GM12878 (cell line): ENCODE measurements around the gene EPB41L4A. TPM values are rescaled to one million over a fixed set of nuclear protein-coding genes. Genes with fewer than 3 reads are reported as not detected.

ENCODE experiments used
- ATAC-seq: fragments of 200-7000 bp; cut with Tn5 transposase; 3 replicates; pipeline ENCODE4 v1.9.1; 2020; ENCODE audit warnings: mild to moderate bottlenecking, moderate library complexity
- BruUV-seq: library from RNA; stranded (reverse); fragments of 400-500 nt; replicated peaks from 2 replicates; lab custom pipeline; 2021; lab: Mats Ljungman, UMichigan
- CTCF ChIA-PET: fragments of 300-600 bp; sonication (Branson Sonifier 250); formaldehyde crosslinking; extraction: SDS; loops from one replicate; lab custom pipeline; 2021; ENCODE audit warnings: inconsistent platforms; lab: Yijun Ruan, JAX
- POLR2A ChIA-PET: fragments of 350-600 bp; formaldehyde crosslinking; extraction: SDS; loops from one replicate; lab custom pipeline; 2021; ENCODE audit warnings: inconsistent platforms; lab: Charles Lee
- RAD21 ChIA-PET: fragments of 300-600 bp; sonication (Branson Sonifier 250); formaldehyde crosslinking; loops from one replicate; lab custom pipeline; 2023; ENCODE audit warnings: antibody characterized with exemption; ENCODE audit not compliant: unreplicated experiment; lab: Charles Lee
- SMC1A ChIA-PET: fragments of 300-600 bp; sonication (Branson Sonifier 250); formaldehyde crosslinking; loops from one replicate; lab custom pipeline; 2023; ENCODE audit not compliant: unreplicated experiment, uncharacterized antibody; lab: Charles Lee
- DNase-seq: peaks from one replicate; pipeline ENCODE4 v3.0.0-alpha.2; 2011; ENCODE audit warnings: low read depth, low spot score
- FAIRE-seq: peaks from 3 replicates; lab custom pipeline; 2011; peaks lifted over from hg19 to GRCh38; lab: Jason Lieb, UNC
- H2AFZ ChIP-seq: 2 replicates; pipeline ENCODE4 v1.6.0; 2011; ENCODE audit warnings: low read depth, low read length, control low read depth; ENCODE audit not compliant: control insufficient read depth
- H3K27ac ChIP-seq: 2 replicates; pipeline ENCODE4 v1.5.1; 2011; ENCODE audit warnings: control low read depth; ENCODE audit not compliant: control insufficient read depth, insufficient read depth
- H3K27me3 ChIP-seq, 2 experiments: replicated peaks in 1 of 2; 2 replicates each; pipeline versions ENCODE4 v1.6.0 to v1.6.1; 2011; ENCODE audit warnings: low read length in 1 of 2; ENCODE audit not compliant: control insufficient read depth in 2 of 2, insufficient read depth in 2 of 2
- H3K36me3 ChIP-seq, 2 experiments: 2 replicates each; pipeline ENCODE4 v1.5.1; 2011; ENCODE audit warnings: low read length in 1 of 2; ENCODE audit not compliant: control insufficient read depth in 2 of 2, insufficient read depth in 2 of 2
- H3K4me1 ChIP-seq: 2 replicates; pipeline ENCODE4 v1.6.1; 2011; ENCODE audit warnings: mild to moderate bottlenecking, low read length, moderate library complexity, mixed read lengths; ENCODE audit not compliant: control insufficient read depth, insufficient read depth
- H3K4me2 ChIP-seq: 2 replicates; pipeline ENCODE4 v1.6.0; 2011; ENCODE audit warnings: control low read depth; ENCODE audit not compliant: control insufficient read depth, insufficient read depth
- H3K4me3 ChIP-seq: fragments of 200-600 bp; sonication (generic); 2 replicates; pipeline ENCODE4 v1.5.1; 2016
- H3K79me2 ChIP-seq: 2 replicates; pipeline ENCODE4 v1.6.0; 2011; ENCODE audit warnings: low read length; ENCODE audit not compliant: control insufficient read depth, insufficient read depth
- H3K9ac ChIP-seq: 2 replicates; pipeline ENCODE4 v1.8.0; 2011; ENCODE audit warnings: low read length, control low read depth, mixed read lengths; ENCODE audit not compliant: control insufficient read depth, insufficient read depth
- H3K9me3 ChIP-seq: replicated peaks from 3 replicates; pipeline ENCODE4 v1.5.1; 2011; ENCODE audit warnings: mild to moderate bottlenecking, low read length; ENCODE audit not compliant: control insufficient read depth, insufficient read depth
- H4K20me1 ChIP-seq: 2 replicates; pipeline ENCODE4 v1.6.0; 2011; ENCODE audit not compliant: control insufficient read depth, insufficient read depth
- BHLHE40 ChIP-seq, 2 experiments: fragments of 450-650 bp in 1 of 2; IDR thresholded peaks; 2 replicates each; pipeline ENCODE4 v1.6.1; 2011 to 2017; ENCODE audit warnings: low read depth in 2 of 2, borderline replicate concordance in 1 of 2, improper control_type of control experiment in 1 of 2, low read length in 1 of 2, mild to moderate bottlenecking in 1 of 2
- CBFB ChIP-seq: IDR thresholded peaks from 2 replicates; pipeline ENCODE4 v1.6.1; 2016; ENCODE audit warnings: antibody characterized with exemption, low read depth
- CHD4 ChIP-seq: fragments of 200-600 bp; sonication (generic); IDR thresholded peaks from 2 replicates; pipeline ENCODE4 v1.6.1; 2016; ENCODE audit warnings: mild to moderate bottlenecking
- HDAC6 ChIP-seq: fragments of 200-600 bp; sonication (generic); IDR thresholded peaks from one replicate; pipeline ENCODE4 v1.8.0; 2017; ENCODE audit warnings: antibody characterized with exemption; ENCODE audit not compliant: unreplicated experiment
- IKZF1 ChIP-seq: fragments of 450-650 bp; conservative IDR thresholded peaks from 2 replicates; pipeline ENCODE4 v1.6.1; 2017; ENCODE audit warnings: antibody characterized with exemption, mild to moderate bottlenecking
- IKZF2 ChIP-seq, 2 experiments: fragments of 450-650 bp; IDR thresholded peaks; 2 replicates each; pipeline ENCODE4 v1.6.1; 2017; ENCODE audit warnings: mild to moderate bottlenecking in 2 of 2, moderate library complexity in 2 of 2
- POLR2A ChIP-seq: IDR thresholded peaks from 2 replicates; pipeline ENCODE4 v1.6.1; 2011; ENCODE audit warnings: low read depth, mild to moderate bottlenecking, low read length
- SPI1 ChIP-seq: IDR thresholded peaks from 2 replicates; pipeline ENCODE4 v1.6.1; 2011; ENCODE audit warnings: low read depth, mild to moderate bottlenecking, low read length, moderate library complexity, borderline replicate concordance; ENCODE audit not compliant: insufficient read depth
- STAT1 ChIP-seq: fragments of 450-650 bp; conservative IDR thresholded peaks from 2 replicates; pipeline ENCODE4 v1.6.1; 2014; ENCODE audit warnings: antibody characterized with exemption, mild to moderate bottlenecking
- USF2 ChIP-seq: IDR thresholded peaks from 2 replicates; pipeline ENCODE4 v1.6.1; 2011; ENCODE audit warnings: low read depth, low read length, improper control_type of control experiment, borderline replicate concordance
- ZBTB11 ChIP-seq: fragments of 450-650 bp; formaldehyde crosslinking; IDR thresholded peaks from 2 replicates; pipeline ENCODE4 v1.5.0; 2022; ENCODE audit warnings: mild to moderate bottlenecking, missing genetic modification characterization
- WGBS: methylation state at CpG from one replicate; pipeline ENCODE4 v1.1.6; 2016; ENCODE audit warnings: low lambda C conversion rate; ENCODE audit not compliant: insufficient replicate concordance, insufficient coverage; ENCODE audit errors: missing lambda C conversion rate; 5-methylcytosine and 5-hydroxymethylcytosine counted together
- in situ Hi-C: fragments of 300-500 bp; cut with MboI; formaldehyde crosslinking; loops from 9 replicates; pipeline ENCODE4 v1.14.3; 2018; ENCODE audit warnings: mixed read lengths
- intact Hi-C: fragments of 100-400 bp; cut with micrococcal nuclease; formaldehyde crosslinking; loops from one replicate; pipeline ENCODE4 v1.14.2; 2022; ENCODE audit not compliant: unreplicated experiment
- polyA plus RNA-seq, 11 experiments: library from polyadenylated mRNA; depleted of rRNA in 4 of 11; unstranded in 6 of 11; stranded (reverse) in 5 of 11; fragments of >200 nt; fragmentation: Nextera tagmentation in 4 of 11; fragmentation: Illumina TruSeq in 1 of 11; extraction: Ambion mirVana in 4 of 11; extraction: Trizol in 1 of 11; gene quantifications; 1 replicate in 1 of 11; 2 replicates in 10 of 11; pipeline versions ENCODE4 v1.2.1 to v1.2.3, GENCODE V29; 2011 to 2016; ENCODE audit warnings: inconsistent platforms in 2 of 11, missing spikeins in 2 of 11, low read depth in 1 of 11
- total RNA-seq, 4 experiments: library from RNA; depleted of rRNA in 3 of 4; stranded (reverse); fragments of >200 nt in 3 of 4; fragmentation: Illumina TruSeq in 1 of 4; extraction: Trizol in 1 of 4; gene quantifications; 2 replicates each; pipeline versions ENCODE4 v1.2.1 to v1.2.3, GENCODE V29; 2013 to 2021

Gene EPB41L4A
- total and polyA plus RNA-seq, 10 of the 15 experiments (the other 5 are each of a cell fraction or from before 2014, with no cell fraction given) = 0.10 to 0.67 (median 0.30) TPM

GRCh38 chr5:112350626-112351025 lies 68.5 kb downstream of the EPB41L4A start:
- ATAC-seq (no peak), FAIRE-seq (no peak), DNase-seq (no peak)
- no peak overlapping the region for H3K9ac ChIP-seq
- no peak overlapping the region for H3K27ac ChIP-seq
- TF ChIP-seq IKZF2 (IDR thresholded peaks at IDR 0.05) (no peak), CBFB (no peak), ZBTB11 (CRISPR knock-in tag) (no peak), IKZF1 (no peak), STAT1 (no peak), CHD4 (no peak), BHLHE40 (IDR thresholded peaks at IDR 0.05; ENCODE audit: borderline replicate concordance in 1 of 2, low read depth in 2 of 2, low read length in 1 of 2) (no peak), HDAC6 (no peak), SPI1 (no peak), POLR2A (no peak), USF2 (no peak)
- ChIA-PET CTCF (interaction anchor here (1.0 to 1.1 kb wide), 2 partner anchors 19 to 298 kb away, joined by 3 read pairs; no protein-coding TSS in a partner anchor), SMC1A (interaction anchor here (0.6 to 1.4 kb wide), 5 partner anchors 9 to 129 kb away, joined by 3 to 4 read pairs (median 3); no protein-coding TSS in a partner anchor), POLR2A (no interaction called here), RAD21 (no interaction called here)
- whole genome bisulfite sequencing = 85% methylated on average over 2 of the region's 2 CpGs
- H3K27me3 ChIP-seq = no peaks in the 10 kb centered on the region
- no peaks in the 10 kb centered on the region for H3K36me3 ChIP-seq
- H3K4me2 ChIP-seq = no peak overlapping the region
- no peak overlapping the region for H2AFZ ChIP-seq
- no peaks in the 10 kb centered on the region for H3K79me2 ChIP-seq
- in situ Hi-C loops = no loop called here
- H3K4me3 ChIP-seq = no peak overlapping the region
- no peaks in the 10 kb centered on the region for H4K20me1 ChIP-seq
- intact Hi-C loops = no loop called here
- peaks cover 23% of the 10 kb centered on the region for H3K4me1 ChIP-seq
- BruUV-seq = no TSS peak
- no peaks in the 10 kb centered on the region for H3K9me3 ChIP-seq
